Karpas-422 (cell line): Measurements from ENCODE around the gene TGFA. TPM values are rescaled to one million over a fixed set of nuclear protein-coding genes. Genes with fewer than 3 reads are reported as not detected.

ENCODE experiments used
- DNase-seq: peaks from one replicate; pipeline ENCODE4 v3.0.0-alpha.2; 2015
- H2AFZ ChIP-seq: fragments of 200-600 bp; sonication (generic); 2 replicates; pipeline ENCODE4 v1.6.1; 2014; ENCODE audit warnings: antibody characterized with exemption, low read length, mixed read lengths
- H3K27ac ChIP-seq: fragments of 200-600 bp; sonication (generic); 2 replicates; pipeline ENCODE4 v1.5.1; 2014; ENCODE audit warnings: mild to moderate bottlenecking, low read length, moderate library complexity
- H3K27me3 ChIP-seq: fragments of 200-600 bp; sonication (generic); 2 replicates; pipeline ENCODE4 v1.6.1; 2014; ENCODE audit warnings: low read length, mixed read lengths
- H3K36me3 ChIP-seq: fragments of 200-600 bp; sonication (generic); 2 replicates; pipeline ENCODE4 v1.6.1; 2014; ENCODE audit warnings: low read length, mixed read lengths; ENCODE audit not compliant: insufficient read depth
- H3K4me1 ChIP-seq: fragments of 200-600 bp; sonication (generic); 2 replicates; pipeline ENCODE4 v1.6.1; 2014; ENCODE audit warnings: mild to moderate bottlenecking, low read length, mixed read lengths
- H3K4me2 ChIP-seq: fragments of 200-600 bp; sonication (generic); 2 replicates; pipeline ENCODE4 v1.6.1; 2014; ENCODE audit warnings: low read length, low read depth, mild to moderate bottlenecking; ENCODE audit not compliant: poor library complexity, severe bottlenecking
- H3K4me3 ChIP-seq: fragments of 200-600 bp; sonication (generic); 2 replicates; pipeline ENCODE4 v1.5.1; 2014; ENCODE audit warnings: mild to moderate bottlenecking, antibody characterized with exemption, low read length, mixed read lengths
- H3K79me2 ChIP-seq: fragments of 200-600 bp; sonication (generic); 2 replicates; pipeline ENCODE4 v1.6.1; 2014; ENCODE audit warnings: mild to moderate bottlenecking, low read length, mixed read lengths
- H3K9ac ChIP-seq: fragments of 200-600 bp; sonication (generic); 2 replicates; pipeline ENCODE4 v1.6.0; 2014; ENCODE audit warnings: low read length
- H3K9me2 ChIP-seq: fragments of 200-600 bp; sonication (generic), shearing (Covaris generic); replicated peaks from 2 replicates; pipeline ENCODE4 v1.6.0; 2014; ENCODE audit warnings: mild to moderate bottlenecking, low read length, moderate library complexity; ENCODE audit not compliant: insufficient read depth
- H3K9me3 ChIP-seq: fragments of 300-700, 200-600 bp; sonication (generic); 2 replicates; pipeline ENCODE4 v1.6.1; 2014; ENCODE audit warnings: low read length, mixed read lengths
- H4K20me1 ChIP-seq: fragments of 200-600 bp; sonication (generic); 2 replicates; pipeline ENCODE4 v1.6.1; 2014; ENCODE audit warnings: mild to moderate bottlenecking, antibody characterized with exemption, low read length, low read depth; ENCODE audit not compliant: insufficient read depth
- total RNA-seq: library from RNA; depleted of rRNA; stranded (reverse); fragments of >200 nt; shearing (Covaris generic); gene quantifications from 2 replicates; pipeline ENCODE4 v1.2.3, GENCODE V29; 2014; ENCODE audit warnings: low replicate concordance

The TGFA gene
- total RNA-seq, 1 experiment from 2014 or later: not detected

DNA sequence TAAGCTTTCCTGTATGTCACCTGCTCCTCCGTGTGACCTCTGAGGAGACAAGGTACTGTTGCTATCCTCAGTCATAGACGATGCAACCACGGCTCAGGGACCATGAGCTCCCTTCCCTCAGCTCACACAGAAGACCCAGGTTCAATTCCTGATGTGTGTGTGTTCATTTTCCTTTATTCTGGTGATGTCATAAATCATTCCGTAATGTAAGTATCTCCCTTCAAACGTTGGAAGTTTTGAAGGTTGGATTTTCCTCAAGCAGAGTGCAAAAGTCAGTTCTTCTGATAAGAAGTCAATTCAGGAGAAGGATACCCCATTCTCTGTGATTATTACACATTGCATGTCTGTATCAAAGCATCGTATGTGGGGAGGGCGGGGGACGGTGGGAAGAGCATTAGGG is 132.9 kb downstream of the TGFA start:
- Histone ChIP-seq H4K20me1 (no peaks in the 10 kb centered on the region), H3K27me3 (peaks cover 5% of the 10 kb centered on the region; the same call in 1 of the 2 replicates), H3K36me3 (no peaks in the 10 kb centered on the region), H3K4me3 (no peak overlapping the region), H3K9me3 (no peaks in the 10 kb centered on the region), H3K4me1 (no peaks in the 10 kb centered on the region), H3K4me2 (no peak overlapping the region), H2AFZ (no peak overlapping the region), H3K79me2 (no peaks in the 10 kb centered on the region), H3K9ac (no peak overlapping the region), H3K27ac (no peak overlapping the region), H3K9me2 (no peaks in the 10 kb centered on the region)
- DNase-seq: no peak

DNA sequence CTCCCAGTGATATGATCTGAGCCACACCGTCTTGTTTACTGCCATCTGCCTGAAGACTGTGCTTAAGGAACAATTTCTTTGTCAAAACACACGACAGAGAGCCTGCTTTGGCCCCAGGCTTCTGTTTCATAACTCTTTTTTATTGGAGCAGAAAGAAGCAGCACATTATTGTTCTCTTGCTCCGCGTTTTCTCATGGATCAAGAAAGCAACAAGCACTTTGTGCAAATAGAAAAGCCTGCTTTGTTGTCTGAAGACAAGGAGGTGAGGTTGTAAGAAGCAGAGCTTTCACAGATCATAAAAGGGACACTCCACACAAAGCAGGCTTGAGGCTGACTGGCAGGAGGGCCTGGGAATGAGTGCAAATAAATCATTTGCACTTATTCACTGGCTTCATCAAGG is 133.5 kb downstream of the TGFA start:
- no peaks in the 10 kb centered on the region for H3K36me3 ChIP-seq
- H3K4me3 ChIP-seq: no peak overlapping the region
- no peaks in the 10 kb centered on the region for H3K4me1 ChIP-seq
- no peak overlapping the region for H3K27ac ChIP-seq
- no peak overlapping the region for H3K9ac ChIP-seq
- no peaks in the 10 kb centered on the region for H4K20me1 ChIP-seq
- no peaks in the 10 kb centered on the region for H3K79me2 ChIP-seq
- no peak for DNase-seq
- no peaks in the 10 kb centered on the region for H3K9me3 ChIP-seq
- no peaks in the 10 kb centered on the region for H3K9me2 ChIP-seq
- peaks cover 5% of the 10 kb centered on the region; the same call in 1 of the 2 replicates for H3K27me3 ChIP-seq
- H3K4me2 ChIP-seq: no peak overlapping the region
- H2AFZ ChIP-seq: no peak overlapping the region

DNA sequence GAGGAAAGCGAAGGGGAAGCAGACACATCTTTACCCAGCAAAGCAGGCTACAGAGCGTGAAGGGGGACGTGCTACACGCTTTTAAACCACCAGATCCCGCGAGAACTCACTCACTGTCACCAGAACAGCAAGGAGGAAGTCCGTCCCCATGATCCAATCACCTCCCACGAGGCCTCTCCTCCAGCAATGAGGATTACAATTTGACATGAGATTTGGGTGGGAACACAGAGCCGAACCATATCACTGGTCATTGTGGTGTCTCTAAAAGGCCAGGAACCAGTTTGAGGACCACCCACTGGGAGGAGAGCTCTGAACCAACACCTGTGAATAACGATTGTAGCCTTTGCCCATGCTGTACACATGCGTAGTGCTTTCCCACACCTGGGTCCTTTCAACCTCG is 135.1 kb downstream of the TGFA start:
- H3K9me3 ChIP-seq: no peaks in the 10 kb centered on the region
- H3K27me3 ChIP-seq: peaks cover 5% of the 10 kb centered on the region; the same call in 1 of the 2 replicates
- no peaks in the 10 kb centered on the region for H3K9me2 ChIP-seq
- no peaks in the 10 kb centered on the region for H3K36me3 ChIP-seq
- H3K79me2 ChIP-seq: no peaks in the 10 kb centered on the region
- H3K27ac ChIP-seq: no peak overlapping the region
- H3K4me1 ChIP-seq: no peaks in the 10 kb centered on the region
- H3K4me2 ChIP-seq: no peak overlapping the region
- no peak overlapping the region for H2AFZ ChIP-seq
- no peaks in the 10 kb centered on the region for H4K20me1 ChIP-seq
- H3K4me3 ChIP-seq: no peak overlapping the region
- DNase-seq: no peak
- no peak overlapping the region for H3K9ac ChIP-seq

DNA sequence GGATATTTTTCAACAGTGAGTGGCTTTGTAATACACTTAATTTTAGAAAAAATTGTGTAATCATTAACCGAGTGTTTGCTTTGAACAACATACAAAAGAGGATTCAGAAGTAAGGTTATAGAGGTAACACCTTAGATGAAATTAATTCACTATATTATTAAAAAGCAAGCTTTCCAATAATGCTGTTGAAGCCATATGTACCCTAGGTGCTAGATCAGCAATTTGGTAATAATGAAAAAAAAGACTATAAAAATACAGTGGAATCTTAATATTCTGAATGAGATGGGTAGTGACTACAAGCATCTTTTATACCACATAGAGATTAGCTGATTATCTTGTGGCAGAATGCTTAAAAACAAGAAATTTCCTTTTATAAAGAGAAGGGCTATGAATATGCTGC is 136.6 kb downstream of the TGFA start:
- no peaks in the 10 kb centered on the region for H3K36me3 ChIP-seq
- no peaks in the 10 kb centered on the region for H4K20me1 ChIP-seq
- H3K4me3 ChIP-seq: no peak overlapping the region
- H3K9me3 ChIP-seq: no peaks in the 10 kb centered on the region
- H3K4me2 ChIP-seq: no peak overlapping the region
- no peaks in the 10 kb centered on the region for H3K79me2 ChIP-seq
- H3K27me3 ChIP-seq: peaks cover 2% of the 10 kb centered on the region; the same call in 1 of the 2 replicates
- DNase-seq: no peak
- H2AFZ ChIP-seq: no peak overlapping the region
- H3K27ac ChIP-seq: no peak overlapping the region
- no peaks in the 10 kb centered on the region for H3K4me1 ChIP-seq
- no peaks in the 10 kb centered on the region for H3K9me2 ChIP-seq
- H3K9ac ChIP-seq: no peak overlapping the region

DNA sequence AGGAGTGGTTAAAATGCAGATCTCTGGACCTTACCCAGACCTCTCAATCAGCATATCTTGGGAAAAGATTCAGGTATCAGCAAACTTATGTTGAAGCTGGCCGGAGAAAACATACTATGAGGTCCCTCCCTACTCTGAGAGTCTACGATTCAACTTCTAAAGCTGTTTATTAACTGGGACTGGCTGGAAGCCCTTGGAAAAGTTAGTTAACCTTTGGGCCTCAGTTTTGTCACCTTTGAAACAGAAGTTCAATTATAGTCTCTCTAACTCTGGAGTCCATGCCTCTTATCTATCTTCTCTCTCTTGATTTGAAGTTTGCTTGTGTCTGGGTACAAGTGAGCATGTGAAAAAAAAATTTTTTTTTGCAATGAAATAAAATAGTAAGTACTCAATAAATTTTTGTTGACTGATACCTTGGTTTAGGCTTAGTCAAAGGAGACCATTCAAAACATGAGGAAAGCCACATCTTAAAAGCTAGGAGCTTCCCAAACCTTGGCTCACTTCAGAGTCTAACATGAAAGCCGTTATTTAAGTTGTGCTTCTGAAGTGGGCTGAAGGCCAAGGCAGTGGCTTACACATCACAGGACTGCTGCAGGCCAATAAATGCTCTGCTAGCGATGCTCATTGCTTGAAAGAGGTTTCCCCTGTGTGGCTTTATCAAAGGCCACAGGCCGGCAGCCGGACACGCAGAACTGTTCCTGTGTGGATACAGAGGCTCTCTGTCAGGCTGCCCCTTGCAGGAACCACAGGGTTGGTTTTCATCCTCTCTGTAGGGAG is 141.1 kb downstream of the TGFA start:
- no peak overlapping the region for H2AFZ ChIP-seq
- no peak overlapping the region for H3K4me2 ChIP-seq
- peaks cover 2% of the 10 kb centered on the region; the same call in 1 of the 2 replicates for H3K27me3 ChIP-seq
- no peaks in the 10 kb centered on the region for H3K9me2 ChIP-seq
- H4K20me1 ChIP-seq: no peaks in the 10 kb centered on the region
- no peak overlapping the region for H3K9ac ChIP-seq
- H3K4me3 ChIP-seq: no peak overlapping the region
- no peak for DNase-seq
- H3K79me2 ChIP-seq: no peaks in the 10 kb centered on the region
- no peaks in the 10 kb centered on the region for H3K9me3 ChIP-seq
- no peak overlapping the region for H3K27ac ChIP-seq
- no peaks in the 10 kb centered on the region for H3K36me3 ChIP-seq
- no peaks in the 10 kb centered on the region for H3K4me1 ChIP-seq

DNA sequence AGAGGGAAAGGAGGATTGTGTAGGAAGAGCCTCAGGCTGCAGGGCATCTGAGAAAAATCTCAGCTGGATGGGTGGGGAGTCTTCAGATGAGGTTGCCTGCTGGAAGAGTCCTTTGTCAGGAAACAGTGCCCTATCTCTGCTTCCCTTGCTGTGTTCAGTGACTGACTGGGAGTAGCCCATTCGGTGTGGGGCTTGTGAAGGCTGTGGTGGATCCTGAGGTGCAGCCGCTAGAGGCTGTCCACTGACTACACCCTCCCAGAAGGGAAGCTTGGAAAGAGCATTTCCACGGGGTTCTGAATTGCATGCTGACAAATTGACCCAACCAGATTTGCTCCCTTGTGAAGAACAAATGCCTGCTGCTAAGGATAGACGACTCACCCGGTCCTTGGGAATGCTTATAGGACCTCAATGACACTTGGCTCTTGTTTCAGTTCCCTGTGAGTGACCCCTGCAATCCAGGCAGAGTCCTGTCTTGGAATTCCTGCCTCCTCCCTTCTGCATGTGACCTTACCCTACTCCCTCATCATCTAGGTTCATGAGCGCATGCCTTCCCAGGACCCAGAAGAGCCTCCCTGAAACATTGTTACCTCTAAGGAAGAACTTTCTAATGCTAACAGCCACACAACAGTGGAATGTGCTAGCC is 142.0 kb downstream of the TGFA start:
- Histone ChIP-seq H3K79me2 (no peaks in the 10 kb centered on the region), H3K36me3 (no peaks in the 10 kb centered on the region), H3K27ac (no peak overlapping the region), H3K4me2 (no peak overlapping the region), H4K20me1 (no peaks in the 10 kb centered on the region), H3K27me3 (peaks cover 2% of the 10 kb centered on the region; the same call in 1 of the 2 replicates), H3K9ac (no peak overlapping the region), H3K9me3 (no peaks in the 10 kb centered on the region), H3K9me2 (no peaks in the 10 kb centered on the region), H2AFZ (no peak overlapping the region), H3K4me3 (no peak overlapping the region), H3K4me1 (no peaks in the 10 kb centered on the region)
- no peak for DNase-seq

DNA sequence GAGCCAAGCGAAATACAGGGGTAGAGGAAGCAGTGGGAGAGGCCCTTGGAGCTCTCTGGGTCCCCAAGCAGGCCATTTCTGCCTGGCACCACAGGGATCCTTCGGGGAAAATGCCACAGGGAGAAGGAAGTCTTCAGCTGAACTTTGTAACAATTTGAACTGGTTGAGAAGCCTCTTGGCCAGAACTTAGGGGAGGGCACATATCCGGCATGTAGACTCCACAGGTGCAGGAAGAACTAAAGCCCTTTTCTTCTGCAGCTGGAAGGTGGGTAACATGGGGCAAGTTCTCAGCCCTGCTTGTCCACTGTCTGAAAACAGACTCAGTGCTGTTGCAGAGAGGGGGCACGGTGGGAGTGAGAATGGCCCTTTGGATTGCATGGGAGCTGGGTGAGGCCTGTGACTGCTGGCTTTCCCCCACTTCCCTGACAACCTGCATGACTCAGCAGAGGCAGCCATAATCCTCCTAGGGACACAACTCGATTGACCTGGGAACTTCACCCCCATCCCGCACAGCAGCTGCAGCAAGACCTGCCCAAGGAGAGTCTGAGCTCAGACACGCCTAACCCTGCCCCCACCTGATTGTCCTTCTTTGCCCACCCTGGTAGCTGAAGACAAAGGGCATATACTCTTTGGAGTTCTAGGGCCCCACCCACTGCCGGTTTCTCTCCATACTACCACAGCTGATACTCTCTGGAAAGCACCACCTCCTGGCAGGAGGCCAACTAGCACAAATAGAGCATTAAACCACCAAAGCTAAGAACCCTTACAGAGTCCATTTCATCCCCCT is 150.2 kb downstream of the TGFA start:
- no peaks in the 10 kb centered on the region for H3K4me1 ChIP-seq
- H3K9ac ChIP-seq: no peak overlapping the region
- H3K27ac ChIP-seq: no peak overlapping the region
- H3K79me2 ChIP-seq: no peaks in the 10 kb centered on the region
- H4K20me1 ChIP-seq: no peaks in the 10 kb centered on the region
- H3K9me2 ChIP-seq: no peaks in the 10 kb centered on the region
- no peak overlapping the region for H2AFZ ChIP-seq
- H3K9me3 ChIP-seq: no peaks in the 10 kb centered on the region
- no peak overlapping the region for H3K4me3 ChIP-seq
- no peaks in the 10 kb centered on the region for H3K36me3 ChIP-seq
- no peaks in the 10 kb centered on the region for H3K27me3 ChIP-seq
- H3K4me2 ChIP-seq: no peak overlapping the region
- no peak for DNase-seq

DNA sequence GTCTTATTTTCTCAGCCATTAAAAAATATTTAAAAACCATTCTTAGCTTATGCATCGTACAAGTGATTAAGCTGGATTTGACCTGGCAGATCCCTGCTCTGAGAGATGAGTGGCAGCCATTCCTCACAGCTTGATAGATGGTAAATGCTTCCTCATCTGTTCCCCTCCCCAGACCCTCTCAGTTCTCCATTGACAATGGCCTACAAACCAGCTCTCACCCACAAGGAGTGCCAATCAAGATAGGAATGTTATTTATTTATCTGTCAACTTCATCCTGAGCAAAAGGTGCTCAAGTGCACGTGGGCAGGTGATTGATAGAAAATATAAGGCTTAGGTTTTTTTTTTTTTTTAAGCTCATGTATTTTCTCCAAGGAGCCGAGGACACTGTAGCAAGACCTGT is 153.1 kb downstream of the TGFA start:
- Histone ChIP-seq H4K20me1 (no peaks in the 10 kb centered on the region), H2AFZ (no peak overlapping the region), H3K4me3 (no peak overlapping the region), H3K27ac (no peak overlapping the region), H3K4me2 (no peak overlapping the region), H3K9me2 (no peaks in the 10 kb centered on the region), H3K27me3 (no peaks in the 10 kb centered on the region), H3K9ac (no peak overlapping the region), H3K9me3 (no peaks in the 10 kb centered on the region), H3K4me1 (no peaks in the 10 kb centered on the region), H3K79me2 (no peaks in the 10 kb centered on the region), H3K36me3 (no peaks in the 10 kb centered on the region)
- DNase-seq: no peak
